ENCODE results near the gene ERCC5. TPM values are rescaled to one million over a fixed set of nuclear protein-coding genes. Genes with fewer than 3 reads are reported as not detected.

Gene ERCC5
- total and polyA plus RNA-seq, 9 of the 15 experiments (the other 6 are each of a cell fraction or from before 2014, with no cell fraction given) = 7.4 to 43.1 (median 33.9) TPM

GRCh38 chr13:102814025-102814607 is 31.7 kb upstream of the ERCC5 start:
- ChIA-PET POLR2A (interaction anchor here (0.9 kb wide), 1 partner anchor 12 kb away, joined by 5 read pairs; no protein-coding TSS in a partner anchor), CTCF (ENCODE audit: low intra/inter-chr PET ratio) (no interaction called here)
- H3K4me1 ChIP-seq (replicated peaks in 1 of 2; ENCODE audit: control insufficient read depth in 2 of 2, insufficient read depth in 2 of 2, low read length in 2 of 2) = no peaks in the 10 kb centered on the region
- intact Hi-C loops (cut with micrococcal nuclease) = no loop called here
- no peaks in the 10 kb centered on the region for H3K27me3 ChIP-seq (ENCODE audit: control insufficient read depth in 2 of 2, insufficient read depth in 2 of 2, low read length in 2 of 2)
- BruUV-seq (replicated peaks) = no TSS peak
- FAIRE-seq = no peak
- H3K9me3 ChIP-seq (replicated peaks; ENCODE audit: control insufficient read depth, insufficient read depth, low read depth, low read length) = 0 out of 2 replicates have a peak, but pooled peaks cover 3% of the 10 kb centered on the region
- H2AFZ ChIP-seq (ENCODE audit: low read depth, low read length) = no peak overlapping the region
- H3K36me3 ChIP-seq (ENCODE audit: control insufficient read depth, insufficient read depth, low read length) = peaks cover 40% of the 10 kb centered on the region; the same call in 2 of the 3 replicates
- no peak overlapping the region for H3K9ac ChIP-seq (ENCODE audit: insufficient read depth in 1 of 2, low read depth in 2 of 2, low read length in 2 of 2)
- peaks cover 3% of the 10 kb centered on the region for H3K9me1 ChIP-seq (ENCODE audit: control insufficient read depth, insufficient read depth, low read length)
- in situ Hi-C loops (cut with MboI) = no loop called here
- no peaks in the 10 kb centered on the region for H4K20me1 ChIP-seq (replicated peaks; ENCODE audit: control insufficient read depth, insufficient read depth, low read length)
- H3K79me2 ChIP-seq (ENCODE audit: control insufficient read depth, insufficient read depth, low read length) = peaks cover 38% of the 10 kb centered on the region
- TF ChIP-seq SPI1 (IDR thresholded peaks at IDR 0.05; ENCODE audit: borderline replicate concordance, low read depth, low read length) = no peak
- no peak for TF ChIP-seq CEBPB (tag; IDR thresholded peaks at IDR 0.05)
- no peak for TF ChIP-seq JUN (IDR thresholded peaks at IDR 0.05; ENCODE audit: borderline replicate concordance, low read depth, low read length)
- TF ChIP-seq JUN (CRISPR knock-in tag; IDR thresholded peaks at IDR 0.05; ENCODE audit: borderline replicate concordance) = no peak
- TF ChIP-seq ZBTB17 (CRISPR knock-in tag; IDR thresholded peaks at IDR 0.05) = no peak
- TF ChIP-seq SMAD4 (CRISPR knock-in tag; conservative IDR thresholded peaks at IDR 0.05) = no peak
- TF ChIP-seq RHOXF2B (CRISPR knock-in tag; conservative IDR thresholded peaks at IDR 0.05) = no peak
- H3K4me2 ChIP-seq (ENCODE audit: insufficient read depth, low read length) = no peak overlapping the region
- ATAC-seq = no peak
- WGBS (ENCODE audit: insufficient coverage, low coverage, missing lambda C conversion rate) = 95% methylated on average over 4 of the region's 7 CpGs
- DNase-seq (ENCODE audit: extremely low read depth in 1 of 4, low spot score in 3 of 4) = no peak
- no peak overlapping the region for H3K27ac ChIP-seq (ENCODE audit: extremely low read depth, low read depth, low read length)
- H3K4me3 ChIP-seq = no peak overlapping the region

Data from K562 (cell line).